DMS53 (cell line): ENCODE results near the gene SSH3.
A peak's percentile ranks its signal among the peaks of the same experiment; 100 is the strongest.

Experiments used
- DNase-seq: peaks from one replicate; lab custom pipeline; 2025; lab: John Stamatoyannopoulos, UW

Gene SSH3

DNA sequence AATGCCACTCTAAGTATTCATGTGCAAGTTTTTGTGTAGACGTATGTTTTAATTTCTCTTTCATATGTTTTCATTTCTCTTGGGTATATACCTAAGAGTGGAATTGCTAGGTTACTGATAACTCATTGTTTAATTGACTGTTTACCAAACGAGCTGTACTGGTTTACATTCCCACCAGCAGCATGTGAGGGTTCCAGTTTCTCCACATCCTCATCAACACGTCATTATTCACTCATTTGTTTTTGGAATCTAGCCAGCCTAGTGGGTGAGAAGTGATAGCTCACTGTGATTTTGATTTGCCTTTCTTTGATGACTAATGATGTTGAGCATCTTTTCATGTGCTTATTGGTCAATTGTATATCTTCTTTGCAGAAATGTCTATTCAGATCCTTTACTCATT is 10.2 kb upstream of the SSH3 start:
- DNase-seq: no peak

GRCh38 chr11:67295846-67296245 is 7.5 kb upstream of the SSH3 start:
- peak; percentile 46 for DNase-seq

GRCh38 chr11:67298786-67299185 is 4.5 kb upstream of the SSH3 start:
- no peak for DNase-seq

GRCh38 chr11:67299471-67300191 is 3.7 kb upstream of the SSH3 start:
- DNase-seq: no peak

DNA sequence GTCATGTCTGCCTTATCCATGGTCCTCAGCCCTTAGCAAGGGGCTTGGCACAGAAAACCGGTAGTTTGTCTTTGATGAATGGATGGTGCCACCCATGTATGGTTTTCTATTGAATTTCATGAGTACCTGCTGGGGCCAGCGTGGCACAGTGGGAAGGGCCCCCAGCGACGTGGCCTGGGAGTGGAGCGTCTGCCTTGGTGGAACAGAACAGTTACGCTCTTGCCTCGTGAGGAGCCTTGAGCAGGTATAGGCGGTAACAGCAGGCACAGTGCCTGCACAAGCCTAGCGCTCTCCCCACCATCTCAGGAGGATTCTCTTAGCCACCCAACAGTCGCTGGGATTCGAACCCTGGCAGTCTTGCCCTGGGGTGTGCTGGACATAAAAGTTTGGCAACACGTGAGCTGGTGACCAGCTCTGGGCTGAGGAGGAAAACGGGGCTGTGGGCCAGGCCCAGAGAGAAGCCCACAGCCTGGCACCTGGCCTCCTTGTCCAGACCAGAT is 3.0 kb upstream of the SSH3 start:
- DNase-seq: no peak

- no peak for DNase-seq
Observed at GRCh38 chr11:67300756-67301312, 2.5 kb upstream of the SSH3 start.

DNA sequence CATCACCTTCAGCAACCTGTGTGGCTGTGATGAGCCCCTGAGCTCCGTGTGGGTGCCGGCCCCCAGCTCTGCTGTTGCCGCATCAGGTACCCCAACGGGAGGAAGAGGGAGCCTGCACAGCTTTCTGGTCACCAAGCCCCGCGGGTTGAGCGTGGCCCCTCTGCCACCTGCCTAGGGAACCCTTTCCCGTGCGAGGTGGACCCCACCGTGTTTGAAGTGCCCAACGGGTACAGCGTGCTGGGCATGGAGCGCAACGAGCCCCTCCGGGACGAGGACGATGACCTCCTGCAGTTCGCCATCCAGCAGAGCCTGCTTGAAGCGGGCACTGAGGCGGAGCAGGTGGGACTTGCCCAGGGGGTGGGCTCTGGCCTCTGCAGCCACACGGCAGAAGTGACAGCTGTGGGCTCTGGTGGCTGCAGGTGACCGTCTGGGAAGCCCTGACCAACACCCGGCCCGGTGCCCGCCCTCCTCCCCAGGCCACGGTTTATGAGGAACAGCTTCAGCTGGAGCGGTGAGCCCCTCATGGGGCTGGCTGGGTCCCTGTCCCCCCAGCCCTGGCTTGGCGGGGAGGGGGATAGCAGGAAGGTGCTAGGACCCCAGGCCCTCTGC is 1.9 kb upstream of the SSH3 start:
- DNase-seq: no peak

DNA sequence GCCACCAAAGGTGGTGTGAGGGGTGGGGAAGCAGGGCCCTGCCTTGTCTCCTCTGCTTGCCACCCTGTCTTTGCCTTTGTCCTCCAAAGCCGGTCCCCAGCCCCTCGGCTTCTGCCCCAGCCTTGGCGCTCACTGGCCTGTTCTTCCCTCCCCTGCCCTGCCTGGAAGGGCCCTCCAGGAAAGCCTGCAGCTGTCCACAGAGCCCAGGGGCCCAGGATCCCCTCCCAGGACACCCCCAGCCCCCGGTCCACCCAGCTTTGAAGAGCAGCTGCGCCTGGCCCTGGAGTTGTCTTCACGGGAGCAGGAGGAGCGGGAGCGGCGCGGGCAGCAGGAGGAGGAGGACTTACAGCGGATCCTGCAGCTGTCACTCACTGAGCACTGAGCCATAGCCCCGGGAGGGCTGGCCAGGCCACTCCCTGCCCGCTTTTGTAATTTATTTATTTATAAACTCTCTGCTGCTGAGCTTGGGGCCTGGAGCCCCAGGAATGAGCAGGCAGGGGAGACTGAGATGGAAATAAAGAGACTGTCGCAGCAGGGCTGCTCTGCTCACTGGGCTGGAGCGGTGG is 1.3 kb upstream of the SSH3 start:
- DNase-seq: peak; percentile 94

- peak; percentile 88 for DNase-seq
Observed at GRCh38 chr11:67302571-67303131, 679 bp upstream of the SSH3 start.

DNA sequence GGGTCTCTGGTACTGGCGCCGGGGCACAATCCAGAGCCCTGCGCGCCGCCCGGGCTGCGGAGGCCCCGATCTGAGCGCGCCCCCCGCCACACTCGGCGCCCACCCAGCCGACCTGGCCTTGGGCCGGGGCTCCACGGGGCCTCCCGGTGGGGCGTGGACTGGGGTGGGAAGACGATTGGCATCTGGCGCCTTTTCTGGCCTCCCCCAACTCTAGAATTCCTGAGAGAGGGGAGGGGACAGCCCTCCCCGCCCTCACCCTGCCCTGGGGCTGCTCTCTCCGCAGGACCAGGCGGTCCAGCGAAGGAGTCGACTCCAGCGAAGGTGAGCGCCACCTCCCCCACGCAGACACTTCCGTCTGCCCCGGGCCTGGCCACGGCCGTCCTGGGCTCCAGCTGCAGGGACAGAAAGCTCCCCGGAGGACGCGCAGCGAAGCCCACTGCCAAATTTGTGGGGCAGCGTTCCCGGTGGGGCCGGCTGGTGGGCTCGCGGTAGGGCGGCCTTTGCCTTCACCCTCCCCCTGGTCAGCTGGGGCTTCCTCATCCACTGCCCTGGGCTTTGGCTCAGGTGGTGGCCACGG is 593 bp downstream of the SSH3 start:
- peak; percentile 80 for DNase-seq

DNA sequence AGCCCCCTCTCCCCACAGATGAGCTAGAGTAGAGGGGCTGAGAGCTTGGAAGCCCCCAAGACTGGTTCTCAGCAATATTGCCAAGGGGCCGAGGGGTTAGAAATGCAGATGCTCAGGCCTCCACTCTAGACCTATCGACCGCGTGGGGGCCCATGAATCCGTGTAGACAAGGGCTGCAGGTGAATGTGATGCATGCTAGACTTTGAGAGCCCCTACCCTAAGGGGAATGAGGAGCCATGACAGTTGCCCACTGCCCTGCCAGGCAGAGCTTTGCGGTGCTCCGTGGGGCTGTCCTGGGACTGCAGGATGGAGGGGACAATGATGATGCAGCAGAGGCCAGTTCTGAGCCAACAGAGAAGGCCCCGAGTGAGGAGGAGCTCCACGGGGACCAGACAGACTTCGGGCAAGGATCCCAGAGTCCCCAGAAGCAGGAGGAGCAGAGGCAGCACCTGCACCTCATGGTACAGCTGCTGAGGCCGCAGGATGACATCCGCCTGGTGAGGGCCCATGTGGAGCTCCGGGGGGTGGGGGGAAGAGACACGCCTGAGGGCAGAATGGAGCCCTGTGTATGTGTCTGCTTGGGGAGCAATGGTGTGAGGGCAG is 1.3 kb downstream of the SSH3 start:
- DNase-seq: no peak

DNA sequence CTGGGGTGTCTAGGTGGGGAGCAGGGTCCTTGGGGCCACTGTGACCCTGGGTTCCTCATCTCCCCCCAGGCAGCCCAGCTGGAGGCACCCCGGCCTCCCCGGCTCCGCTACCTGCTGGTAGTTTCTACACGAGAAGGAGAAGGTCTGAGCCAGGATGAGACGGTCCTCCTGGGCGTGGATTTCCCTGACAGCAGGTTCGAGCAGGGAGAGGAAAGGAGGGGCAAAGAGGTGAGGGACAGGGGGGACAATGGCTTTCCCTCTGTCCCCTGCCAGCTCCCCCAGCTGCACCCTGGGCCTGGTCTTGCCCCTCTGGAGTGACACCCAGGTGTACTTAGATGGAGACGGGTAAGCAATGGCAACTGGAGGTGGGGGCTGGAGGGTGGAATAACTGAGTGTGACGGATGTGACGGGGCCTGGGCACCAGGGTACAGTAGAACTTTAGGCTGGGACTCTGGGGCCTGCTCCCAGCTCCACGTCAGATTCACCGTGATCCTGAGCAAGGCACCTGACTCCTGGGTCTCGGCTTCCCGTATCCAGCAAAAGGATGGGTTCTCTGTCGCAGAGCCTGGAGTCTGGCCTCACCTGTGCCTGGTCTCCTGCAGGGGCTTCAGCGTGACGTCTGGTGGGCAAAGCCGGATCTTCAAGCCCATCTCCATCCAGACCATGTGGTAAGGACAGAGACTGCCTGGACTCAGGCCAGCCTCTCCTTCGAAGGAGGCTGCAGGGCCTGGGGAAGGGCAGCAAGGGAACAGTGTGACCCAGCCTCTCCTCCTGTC is 3.6 kb downstream of the SSH3 start:
- no peak for DNase-seq

DNA sequence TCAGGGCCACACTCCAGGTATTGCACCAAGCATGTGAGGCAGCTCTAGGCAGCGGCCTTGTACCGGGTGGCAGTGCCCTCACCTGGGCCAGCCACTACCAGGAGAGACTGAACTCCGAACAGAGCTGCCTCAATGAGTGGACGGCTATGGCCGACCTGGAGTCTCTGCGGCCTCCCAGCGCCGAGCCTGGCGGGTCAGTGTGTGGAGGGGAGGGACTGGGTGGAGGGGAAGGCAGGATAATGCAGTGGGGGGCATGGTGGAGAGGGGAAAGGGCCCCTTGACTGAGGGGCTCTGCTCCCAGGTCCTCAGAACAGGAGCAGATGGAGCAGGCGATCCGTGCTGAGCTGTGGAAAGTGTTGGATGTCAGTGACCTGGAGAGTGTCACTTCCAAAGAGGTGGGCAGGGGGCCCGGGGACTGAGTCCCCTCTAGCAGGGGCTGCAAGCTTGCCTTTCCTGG is 4.2 kb downstream of the SSH3 start:
- no peak for DNase-seq

DNA sequence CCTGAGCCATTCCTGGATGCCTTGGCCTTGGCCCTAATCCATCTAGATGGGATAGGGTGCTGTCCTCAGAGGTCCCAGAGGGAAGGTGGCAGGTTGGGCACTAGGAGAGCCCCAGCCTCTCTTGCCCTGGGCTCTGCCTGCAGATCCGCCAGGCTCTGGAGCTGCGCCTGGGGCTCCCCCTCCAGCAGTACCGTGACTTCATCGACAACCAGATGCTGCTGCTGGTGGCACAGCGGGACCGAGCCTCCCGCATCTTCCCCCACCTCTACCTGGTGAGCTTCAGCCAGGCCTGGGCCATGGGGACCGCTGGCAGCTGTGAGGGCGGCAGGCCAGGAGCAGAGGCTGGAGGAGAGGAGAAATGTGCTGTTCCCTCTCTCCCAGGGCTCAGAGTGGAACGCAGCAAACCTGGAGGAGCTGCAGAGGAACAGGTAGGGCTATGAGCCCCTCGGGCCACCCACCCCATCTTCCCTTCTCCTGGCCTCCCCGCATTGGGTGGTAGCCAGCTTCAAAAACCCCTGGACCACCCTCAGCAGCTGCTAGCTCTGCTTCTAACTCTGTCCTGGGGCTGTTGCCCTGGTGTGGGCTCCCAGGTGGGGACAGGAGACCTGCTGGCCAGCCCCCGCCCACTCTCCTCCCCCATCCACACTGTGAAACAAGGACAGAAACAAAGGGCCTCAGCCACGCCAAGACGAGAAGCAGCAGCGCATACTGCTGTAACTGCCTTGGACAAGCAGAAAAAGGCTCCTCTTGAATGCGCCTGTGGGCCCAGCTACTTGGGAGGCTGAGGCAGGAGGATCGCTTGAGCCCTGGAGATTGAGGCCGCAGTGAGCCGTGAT is 4.9 kb downstream of the SSH3 start:
- DNase-seq: no peak

DNA sequence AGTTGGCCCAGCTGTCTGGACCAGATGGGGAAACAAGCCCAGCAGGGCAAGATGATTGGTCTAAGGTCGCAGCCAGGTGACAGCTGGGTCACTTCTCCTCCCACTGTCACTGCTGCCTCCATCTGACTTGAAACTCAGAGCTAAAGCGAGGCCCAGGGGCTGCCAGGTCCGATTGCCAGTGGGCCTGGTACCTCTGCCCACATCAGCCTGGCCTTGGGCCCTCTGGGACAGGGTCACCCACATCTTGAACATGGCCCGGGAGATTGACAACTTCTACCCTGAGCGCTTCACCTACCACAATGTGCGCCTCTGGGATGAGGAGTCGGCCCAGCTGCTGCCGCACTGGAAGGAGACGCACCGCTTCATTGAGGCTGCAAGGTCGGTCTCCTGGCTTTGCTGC is 5.8 kb downstream of the SSH3 start:
- no peak for DNase-seq

DNA sequence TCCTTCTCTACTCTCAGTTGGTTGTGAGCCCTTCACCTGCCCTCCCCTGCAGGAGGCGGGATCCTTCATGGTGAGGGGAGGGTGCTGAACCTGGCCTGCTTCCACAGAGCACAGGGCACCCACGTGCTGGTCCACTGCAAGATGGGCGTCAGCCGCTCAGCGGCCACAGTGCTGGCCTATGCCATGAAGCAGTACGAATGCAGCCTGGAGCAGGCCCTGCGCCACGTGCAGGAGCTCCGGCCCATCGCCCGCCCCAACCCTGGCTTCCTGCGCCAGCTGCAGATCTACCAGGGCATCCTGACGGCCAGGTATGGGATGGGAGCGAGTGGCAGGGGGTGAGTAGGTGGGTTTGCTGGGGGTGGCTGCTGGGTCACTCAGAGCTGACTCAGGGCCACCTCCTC is 6.3 kb downstream of the SSH3 start:
- DNase-seq: no peak

DNA sequence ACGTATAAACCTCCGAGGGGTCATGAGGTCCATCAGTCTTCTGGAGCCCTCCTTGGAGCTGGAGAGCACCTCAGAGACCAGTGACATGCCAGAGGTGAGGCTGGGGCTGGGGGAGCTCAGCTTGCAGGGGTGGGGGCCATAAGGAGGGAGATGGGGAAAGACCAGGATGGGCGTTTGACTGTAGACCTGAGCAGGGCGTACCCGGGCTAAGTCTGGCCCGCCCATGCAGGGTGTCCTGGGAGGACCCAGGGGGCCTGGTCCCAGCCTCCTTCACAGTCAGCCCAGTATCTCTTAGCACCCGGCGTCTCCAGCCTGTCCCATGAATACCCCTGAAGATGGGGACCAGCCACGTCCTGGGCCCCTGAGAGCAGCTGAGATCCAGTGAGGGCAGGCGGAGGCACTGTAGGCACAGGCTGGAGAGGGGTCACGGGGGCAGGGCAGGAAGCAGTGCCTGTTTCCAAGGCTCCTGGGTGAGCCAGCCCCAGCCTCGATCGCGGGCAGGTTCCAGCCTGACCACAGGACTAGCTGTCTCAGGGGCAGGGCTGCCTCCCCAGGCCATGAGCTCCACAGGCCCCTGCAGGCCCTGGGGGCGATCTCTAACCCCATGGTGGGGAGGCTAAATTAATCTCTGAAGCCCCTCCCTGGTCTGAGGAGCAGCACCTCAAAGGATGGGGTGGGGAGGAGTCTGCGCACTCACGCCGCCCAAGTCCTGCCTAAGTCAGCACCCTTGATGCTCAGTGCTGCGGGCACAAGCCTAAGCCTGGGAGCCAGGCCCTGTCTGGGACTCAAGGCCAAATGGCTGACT is 7.1 kb downstream of the SSH3 start:
- DNase-seq: no peak

DNA sequence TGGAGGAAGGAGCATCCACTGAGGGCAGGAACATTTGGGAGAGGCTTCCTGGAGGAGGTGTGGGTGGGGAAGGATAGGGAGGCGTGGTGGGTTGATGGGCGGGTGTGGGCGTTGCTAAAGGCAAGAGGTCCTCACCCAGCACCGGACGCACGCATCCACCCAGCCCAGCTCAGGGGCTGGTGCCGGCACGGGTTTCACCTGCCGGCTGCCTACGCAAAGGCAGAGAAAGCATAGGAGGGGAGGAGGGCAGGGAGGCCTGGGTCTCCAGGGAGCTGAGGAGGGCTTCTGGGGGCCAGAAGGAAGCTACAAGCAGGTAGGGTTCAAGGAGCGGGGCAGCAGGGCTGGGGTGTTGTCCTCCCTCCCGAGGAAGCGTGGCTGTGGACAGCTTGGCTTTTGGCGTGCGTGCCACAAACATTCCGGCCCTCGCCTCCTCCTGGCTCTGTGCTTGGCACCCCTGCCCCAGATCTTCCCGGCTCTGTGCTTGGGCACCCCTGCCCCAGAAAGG is 7.8 kb downstream of the SSH3 start:
- DNase-seq: no peak

DNA sequence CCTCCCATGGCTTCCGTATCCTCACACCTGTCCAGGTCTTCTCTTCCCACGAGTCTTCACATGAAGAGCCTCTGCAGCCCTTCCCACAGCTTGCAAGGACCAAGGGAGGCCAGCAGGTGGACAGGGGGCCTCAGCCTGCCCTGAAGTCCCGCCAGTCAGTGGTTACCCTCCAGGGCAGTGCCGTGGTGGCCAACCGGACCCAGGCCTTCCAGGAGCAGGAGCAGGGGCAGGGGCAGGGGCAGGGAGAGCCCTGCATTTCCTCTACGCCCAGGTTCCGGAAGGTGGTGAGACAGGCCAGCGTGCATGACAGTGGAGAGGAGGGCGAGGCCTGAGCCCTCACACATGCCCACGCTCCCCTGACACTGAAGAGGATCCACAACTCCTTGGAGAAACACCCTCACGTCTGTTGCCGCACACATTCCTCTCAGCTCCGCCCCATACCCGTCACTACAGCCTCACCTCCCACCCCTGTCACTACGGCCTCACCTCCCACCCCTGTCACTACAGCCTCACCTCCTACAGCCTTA is 8.3 kb downstream of the SSH3 start:
- no peak for DNase-seq
